22Rv1 (cell line): Measurements from ENCODE around the gene PPP1R7.

ENCODE experiments used
- H3K27ac ChIP-seq: fragments of 450-650 bp; 2 replicates; pipeline ENCODE4 v1.5.1; 2017
- CTCF ChIP-seq: fragments of 450-650 bp; IDR thresholded peaks from 2 replicates; pipeline ENCODE4 v1.5.1; 2017; ENCODE audit warnings: mild to moderate bottlenecking
- ZFX ChIP-seq: fragments of 450-650 bp; IDR thresholded peaks from 2 replicates; pipeline ENCODE4 v1.6.1; 2017; ENCODE audit warnings: antibody characterized with exemption, borderline replicate concordance

The PPP1R7 gene

GRCh38 chr2:241197947-241198346, 47.7 kb downstream of the PPP1R7 start:
- no peak overlapping the region for H3K27ac ChIP-seq
- TF ChIP-seq ZFX (no peak), CTCF (no peak)

DNA sequence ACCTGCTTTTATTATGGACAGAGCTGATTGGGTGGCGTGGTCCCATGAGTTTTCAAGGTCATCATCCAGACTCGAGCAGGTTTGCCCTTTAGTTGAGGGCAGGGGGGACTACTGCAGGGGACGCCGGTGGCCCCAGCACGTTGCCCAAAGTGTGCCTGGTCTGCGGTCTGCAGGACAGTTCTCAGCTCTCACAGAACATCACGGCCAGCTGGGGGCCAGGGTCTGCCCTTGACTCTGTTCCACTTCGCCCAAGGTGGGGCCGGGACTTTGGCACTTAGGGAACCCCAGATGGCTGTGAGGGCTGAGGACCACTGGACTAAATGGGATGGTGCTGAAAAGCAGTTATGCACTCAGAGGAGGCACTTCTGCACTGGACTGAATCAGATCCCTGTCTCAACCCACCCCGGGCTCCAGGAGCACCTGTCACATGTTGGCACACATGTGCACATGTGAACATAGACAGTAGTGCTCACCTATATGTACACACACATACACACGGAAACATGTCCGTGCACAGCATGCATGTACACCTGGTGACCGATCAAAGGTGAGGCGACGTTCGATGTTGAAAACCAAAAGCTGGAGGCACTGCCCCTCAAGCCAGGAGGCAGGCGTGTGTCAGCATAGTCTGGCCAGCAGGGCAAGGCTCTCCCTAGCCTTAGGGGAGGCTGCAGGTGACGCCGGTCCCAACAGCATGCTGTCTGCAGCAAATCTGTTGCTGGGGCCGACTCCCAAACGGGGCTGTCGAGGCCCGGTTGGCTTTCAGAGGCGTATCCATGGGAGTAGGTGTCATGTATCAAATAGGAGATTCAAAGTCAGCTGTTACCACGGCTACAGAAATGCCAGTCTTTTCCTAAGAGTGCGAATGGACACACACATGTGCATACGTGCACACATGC, 48.4 kb downstream of the PPP1R7 start:
- H3K27ac ChIP-seq, result no peak overlapping the region
- no peak for TF ChIP-seq CTCF
- TF ChIP-seq ZFX, result no peak

GRCh38 chr2:241199286-241199685, 49.0 kb downstream of the PPP1R7 start:
- TF ChIP-seq CTCF, result no peak
- no peak for TF ChIP-seq ZFX
- H3K27ac ChIP-seq, result no peak overlapping the region

DNA sequence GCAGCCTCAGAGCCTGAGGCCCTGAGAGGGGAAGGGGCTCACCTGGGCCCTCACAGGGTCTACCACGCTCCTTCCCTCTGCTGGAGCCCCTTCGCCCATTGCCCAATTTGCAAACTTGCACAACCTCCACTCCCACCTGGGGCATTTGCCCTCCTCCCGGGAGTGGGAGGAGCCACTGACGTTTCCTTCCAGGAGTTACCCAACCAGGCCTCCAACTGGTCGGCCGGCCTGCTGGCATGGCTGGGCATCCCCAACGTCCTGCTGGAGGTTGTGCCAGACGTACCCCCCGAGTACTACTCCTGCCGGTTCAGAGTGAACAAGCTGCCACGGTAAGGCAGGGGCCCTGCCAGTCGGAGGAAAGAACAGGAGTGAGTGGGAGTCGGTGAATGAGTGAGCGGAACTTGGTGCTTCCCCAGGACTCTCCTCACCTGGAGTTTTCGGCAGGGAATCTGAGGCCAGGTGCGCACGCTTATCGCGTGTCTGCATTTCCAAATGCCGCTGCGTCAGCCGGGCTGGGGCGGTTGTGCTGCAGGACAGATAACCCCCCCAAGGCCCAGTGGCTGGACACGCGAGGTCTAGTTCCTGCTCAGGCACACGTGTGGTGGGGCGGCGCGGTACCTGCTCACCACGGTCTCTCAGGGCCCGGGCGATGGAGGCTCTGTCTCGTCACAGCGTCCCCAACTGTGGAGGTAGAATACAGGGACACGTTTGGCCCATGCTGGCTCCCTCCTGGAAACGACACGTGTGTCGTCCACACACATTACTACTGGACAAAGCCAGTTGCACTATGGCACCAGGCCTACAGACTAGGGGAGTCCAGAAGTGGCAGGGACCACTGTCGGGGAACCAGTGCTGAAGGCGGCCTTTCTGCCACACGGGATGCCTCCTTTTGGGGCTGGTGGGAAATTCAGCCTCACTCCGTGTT, 49.9 kb downstream of the PPP1R7 start:
- H3K27ac ChIP-seq, result no peak overlapping the region
- TF ChIP-seq ZFX (no peak), CTCF (no peak)

DNA sequence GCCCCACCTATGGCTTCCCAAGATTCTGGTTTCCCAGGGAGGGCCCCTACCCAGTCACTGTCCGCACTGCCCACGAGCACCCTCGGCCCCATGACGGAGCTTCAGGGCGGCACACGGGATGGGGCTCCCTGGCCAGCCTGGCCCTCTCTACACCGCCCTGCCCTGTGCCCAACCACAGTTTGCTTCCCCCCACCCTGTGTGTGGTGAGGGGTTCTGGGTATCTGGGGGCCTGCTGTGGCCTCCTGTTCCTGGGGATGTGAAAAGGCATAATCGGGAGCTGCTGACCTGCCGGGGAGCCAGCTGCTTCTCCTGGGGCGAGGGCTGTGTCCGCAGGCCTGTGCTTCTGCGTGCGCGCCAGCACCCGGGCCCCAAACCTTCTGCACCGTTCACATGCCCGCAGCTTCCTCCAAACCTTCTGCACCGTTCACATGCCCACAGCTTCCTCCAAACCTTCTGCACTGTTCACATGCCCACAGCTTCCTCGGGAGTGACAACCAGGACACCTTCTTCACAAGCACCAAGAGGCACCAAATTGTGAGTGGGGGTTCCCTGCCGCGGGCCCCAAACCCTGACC, 50.6 kb downstream of the PPP1R7 start:
- TF ChIP-seq ZFX (no peak), CTCF (no peak)
- no peak overlapping the region for H3K27ac ChIP-seq

DNA sequence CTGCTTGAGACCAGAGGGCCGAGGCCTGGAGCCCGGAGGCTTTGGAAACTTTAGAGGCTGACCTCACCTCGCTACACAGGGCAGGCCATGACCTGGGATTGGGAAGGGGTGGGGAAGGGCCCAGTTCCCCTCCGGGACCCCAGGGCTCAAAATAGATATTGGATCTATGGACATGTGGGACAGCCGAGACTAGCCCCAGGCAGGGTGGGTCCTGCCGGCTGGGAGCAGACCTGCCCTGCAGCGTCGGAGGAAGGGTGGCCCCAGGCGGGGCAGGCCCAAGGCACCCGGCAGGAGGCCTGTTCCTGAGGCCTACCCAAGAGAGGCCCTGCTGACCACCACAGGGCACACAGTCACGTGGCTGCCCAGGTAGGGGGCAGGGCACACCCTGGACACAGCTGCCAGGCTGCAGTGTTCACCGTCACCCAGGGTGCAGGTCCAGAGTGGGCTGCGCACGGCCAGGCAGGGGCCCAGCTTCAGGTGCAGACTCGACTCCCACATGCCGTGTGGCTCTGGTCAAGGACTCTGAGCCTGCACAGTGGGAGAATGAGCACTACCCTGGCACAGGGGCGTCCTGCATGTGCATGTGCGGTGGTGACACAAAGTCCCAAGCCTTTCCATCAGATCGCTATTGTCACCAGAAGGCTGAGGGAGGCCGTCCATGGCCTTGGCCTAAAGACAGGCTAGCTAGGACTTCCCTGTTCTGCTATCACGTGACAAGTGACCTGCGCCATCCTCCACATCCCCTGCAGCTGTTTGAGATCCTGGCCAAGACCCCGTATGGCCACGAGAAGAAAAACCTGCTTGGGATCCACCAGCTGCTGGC, 51.4 kb downstream of the PPP1R7 start:
- TF ChIP-seq ZFX (no peak), CTCF (no peak)
- no peak overlapping the region for H3K27ac ChIP-seq
